NCI-H748 treated with DMSO at 0.1 percent for 48 hours (cell line): ENCODE measurements around the gene GOLGA2.
A peak's percentile ranks its signal among the peaks of the same experiment; 100 is the strongest.

ENCODE experiments used
- DNase-seq: peaks from one replicate; lab custom pipeline; 2025; lab: John Stamatoyannopoulos, UW

GOLGA2 gene, protein sequence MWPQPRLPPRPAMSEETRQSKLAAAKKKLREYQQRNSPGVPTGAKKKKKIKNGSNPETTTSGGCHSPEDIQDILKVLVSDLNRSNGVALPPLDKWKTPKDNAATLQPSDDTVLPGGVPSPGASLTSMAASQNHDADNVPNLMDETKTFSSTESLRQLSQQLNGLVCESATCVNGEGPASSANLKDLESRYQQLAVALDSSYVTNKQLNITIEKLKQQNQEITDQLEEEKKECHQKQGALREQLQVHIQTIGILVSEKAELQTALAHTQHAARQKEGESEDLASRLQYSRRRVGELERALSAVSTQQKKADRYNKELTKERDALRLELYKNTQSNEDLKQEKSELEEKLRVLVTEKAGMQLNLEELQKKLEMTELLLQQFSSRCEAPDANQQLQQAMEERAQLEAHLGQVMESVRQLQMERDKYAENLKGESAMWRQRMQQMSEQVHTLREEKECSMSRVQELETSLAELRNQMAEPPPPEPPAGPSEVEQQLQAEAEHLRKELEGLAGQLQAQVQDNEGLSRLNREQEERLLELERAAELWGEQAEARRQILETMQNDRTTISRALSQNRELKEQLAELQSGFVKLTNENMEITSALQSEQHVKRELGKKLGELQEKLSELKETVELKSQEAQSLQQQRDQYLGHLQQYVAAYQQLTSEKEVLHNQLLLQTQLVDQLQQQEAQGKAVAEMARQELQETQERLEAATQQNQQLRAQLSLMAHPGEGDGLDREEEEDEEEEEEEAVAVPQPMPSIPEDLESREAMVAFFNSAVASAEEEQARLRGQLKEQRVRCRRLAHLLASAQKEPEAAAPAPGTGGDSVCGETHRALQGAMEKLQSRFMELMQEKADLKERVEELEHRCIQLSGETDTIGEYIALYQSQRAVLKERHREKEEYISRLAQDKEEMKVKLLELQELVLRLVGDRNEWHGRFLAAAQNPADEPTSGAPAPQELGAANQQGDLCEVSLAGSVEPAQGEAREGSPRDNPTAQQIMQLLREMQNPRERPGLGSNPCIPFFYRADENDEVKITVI

DNA sequence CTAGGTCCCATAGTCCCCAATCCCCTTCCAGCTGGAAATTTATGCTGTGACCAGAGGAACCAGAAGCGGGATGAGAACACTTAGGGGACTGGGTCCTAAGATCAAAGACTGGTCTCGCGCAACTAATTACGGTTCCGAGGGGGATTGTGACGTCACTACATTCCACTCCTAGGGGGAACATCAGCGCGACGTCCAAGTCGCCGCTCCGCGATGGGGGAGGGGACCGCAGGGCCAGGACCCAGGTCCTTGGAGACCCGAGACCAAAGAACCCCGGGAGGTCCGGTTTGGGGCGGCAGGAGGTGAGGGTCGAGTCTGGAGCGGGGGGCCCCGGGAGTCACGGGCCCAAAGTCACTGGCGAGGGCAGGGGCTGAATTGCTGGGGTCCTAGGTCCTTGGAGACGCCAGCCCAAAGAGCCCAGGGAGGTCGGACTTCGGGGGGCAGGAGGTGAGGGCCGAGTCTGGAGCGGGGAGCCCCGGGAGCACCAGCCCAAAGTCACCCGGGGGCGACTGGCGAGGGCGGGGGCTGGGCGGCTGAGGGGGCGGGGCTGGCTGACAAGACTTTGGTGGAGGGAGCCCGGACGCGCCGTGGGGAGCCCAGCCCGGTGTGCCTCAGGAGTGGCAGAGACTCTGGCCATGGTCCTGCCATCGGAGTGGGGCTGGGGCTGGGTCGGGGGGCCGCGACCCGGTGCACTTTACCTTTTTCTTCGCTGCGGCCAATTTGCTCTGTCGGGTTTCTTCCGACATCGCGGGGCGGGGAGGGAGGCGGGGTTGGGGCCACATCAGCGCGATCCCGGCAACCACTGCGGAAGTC is at the start of gene GOLGA2:
GOLGA2 (minus strand) TSS at position 810 of the 810 bp plus-strand sequence; CDS start at position 779, 31 bp downstream.
- no peak for DNase-seq

GRCh38 chr9:128324401-128324800 is 48.6 kb upstream of the GOLGA2 start:
- DNase-seq = no peak

DNA sequence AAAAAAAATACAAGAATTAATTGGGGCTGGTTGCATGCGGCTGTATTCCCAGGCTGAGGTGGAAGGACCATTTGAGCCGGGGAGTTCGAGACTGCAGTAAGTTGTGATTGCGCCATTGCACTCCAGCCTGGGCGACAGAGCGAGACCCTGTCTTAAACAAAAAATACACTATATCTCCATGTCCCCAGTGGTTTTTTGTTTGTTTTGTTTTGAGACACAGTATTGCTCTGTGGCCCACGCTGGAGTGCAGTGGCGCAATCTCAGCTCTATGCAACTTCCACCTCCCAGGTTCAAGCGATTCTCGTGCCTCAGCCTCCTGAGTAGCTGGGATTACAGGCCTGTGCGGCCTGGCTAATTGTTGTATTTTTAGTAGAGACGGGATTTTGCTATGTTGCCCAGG is 48.0 kb upstream of the GOLGA2 start:
- DNase-seq = no peak

GRCh38 chr9:128323212-128323730 is 47.5 kb upstream of the GOLGA2 start:
- DNase-seq = peak; percentile 41

DNA sequence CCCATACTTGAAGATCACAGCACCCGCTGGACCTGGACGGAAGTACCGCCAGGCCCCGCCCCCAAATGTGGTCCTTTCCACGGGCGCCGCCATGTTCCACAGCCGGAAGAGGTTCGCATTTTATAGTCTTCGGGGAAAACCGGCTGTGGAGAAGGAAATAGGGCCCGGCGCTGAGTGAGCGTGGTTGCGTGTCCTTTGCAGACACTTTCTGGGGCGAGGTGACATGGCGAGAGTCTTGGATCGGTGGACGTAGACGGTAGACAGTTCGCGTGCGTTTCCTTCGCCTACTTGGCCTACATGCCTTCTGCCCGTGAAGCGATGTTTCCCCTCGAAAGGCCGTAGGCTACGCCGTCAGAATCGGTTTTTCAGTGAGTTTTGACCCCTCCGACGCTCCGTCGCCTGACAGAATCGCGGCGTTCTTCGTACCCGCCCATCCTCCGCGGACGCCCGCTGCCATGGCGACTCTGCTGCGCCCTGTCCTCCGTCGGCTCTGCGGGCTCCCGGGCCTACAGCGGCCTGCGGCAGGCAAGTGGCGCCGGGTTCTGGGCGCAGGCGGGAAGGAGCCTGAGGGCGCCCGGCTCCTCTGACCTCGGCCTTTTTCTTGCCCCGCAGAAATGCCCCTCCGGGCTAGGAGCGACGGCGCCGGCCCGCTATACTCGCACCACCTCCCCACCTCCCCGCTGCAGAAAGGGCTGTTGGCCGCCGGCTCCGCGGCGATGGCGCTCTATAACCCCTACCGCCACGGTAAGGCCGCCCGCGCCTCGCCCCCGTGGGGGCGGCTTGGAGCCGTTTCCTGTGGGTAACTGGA is 46.8 kb upstream of the GOLGA2 start, which contains the start of the genes COQ4 and TRUB2:
COQ4 (plus strand) TSS at position 436 of the 808 bp plus-strand sequence; CDS start at position 456, 20 bp downstream.
TRUB2 (minus strand) TSS at position 44 of the 808 bp plus-strand sequence; CDS start at position 5, 39 bp downstream.
- DNase-seq = peak; percentile 95

GRCh38 chr9:128321879-128322403 is 46.1 kb upstream of the GOLGA2 start:
- DNase-seq = no peak

DNA sequence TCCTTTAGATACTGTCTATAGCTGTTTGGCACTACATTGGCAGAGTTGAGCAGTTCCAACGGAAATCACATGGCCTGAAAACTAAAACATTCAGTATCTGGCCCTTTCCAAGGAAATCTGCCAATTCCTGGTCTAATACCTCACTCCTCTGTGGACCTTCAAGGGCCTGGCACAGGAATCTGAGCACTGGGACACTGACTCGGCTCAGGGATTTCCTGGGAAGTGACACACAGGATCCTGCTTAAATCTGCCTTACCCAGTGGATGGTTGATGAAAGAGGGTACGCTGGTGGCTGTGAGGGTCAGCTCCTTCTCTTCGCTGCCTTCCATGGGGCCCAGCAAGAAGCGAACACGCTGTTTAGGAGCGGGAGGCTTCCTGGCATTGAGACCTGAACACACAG is 45.5 kb upstream of the GOLGA2 start:
- DNase-seq = no peak

GRCh38 chr9:128317629-128318028 is 41.8 kb upstream of the GOLGA2 start:
- DNase-seq = no peak

GRCh38 chr9:128316421-128316820 is 40.6 kb upstream of the GOLGA2 start:
- DNase-seq = no peak

GRCh38 chr9:128314697-128315096 is 38.9 kb upstream of the GOLGA2 start:
- DNase-seq = no peak

- no peak for DNase-seq
Measured at GRCh38 chr9:128310461-128310860, 34.7 kb upstream of the GOLGA2 start.

- no peak for DNase-seq
Measured at GRCh38 chr9:128309551-128309950, 33.7 kb upstream of the GOLGA2 start.

GRCh38 chr9:128304971-128305288 is 29.1 kb upstream of the GOLGA2 start:
- no peak for DNase-seq

DNA sequence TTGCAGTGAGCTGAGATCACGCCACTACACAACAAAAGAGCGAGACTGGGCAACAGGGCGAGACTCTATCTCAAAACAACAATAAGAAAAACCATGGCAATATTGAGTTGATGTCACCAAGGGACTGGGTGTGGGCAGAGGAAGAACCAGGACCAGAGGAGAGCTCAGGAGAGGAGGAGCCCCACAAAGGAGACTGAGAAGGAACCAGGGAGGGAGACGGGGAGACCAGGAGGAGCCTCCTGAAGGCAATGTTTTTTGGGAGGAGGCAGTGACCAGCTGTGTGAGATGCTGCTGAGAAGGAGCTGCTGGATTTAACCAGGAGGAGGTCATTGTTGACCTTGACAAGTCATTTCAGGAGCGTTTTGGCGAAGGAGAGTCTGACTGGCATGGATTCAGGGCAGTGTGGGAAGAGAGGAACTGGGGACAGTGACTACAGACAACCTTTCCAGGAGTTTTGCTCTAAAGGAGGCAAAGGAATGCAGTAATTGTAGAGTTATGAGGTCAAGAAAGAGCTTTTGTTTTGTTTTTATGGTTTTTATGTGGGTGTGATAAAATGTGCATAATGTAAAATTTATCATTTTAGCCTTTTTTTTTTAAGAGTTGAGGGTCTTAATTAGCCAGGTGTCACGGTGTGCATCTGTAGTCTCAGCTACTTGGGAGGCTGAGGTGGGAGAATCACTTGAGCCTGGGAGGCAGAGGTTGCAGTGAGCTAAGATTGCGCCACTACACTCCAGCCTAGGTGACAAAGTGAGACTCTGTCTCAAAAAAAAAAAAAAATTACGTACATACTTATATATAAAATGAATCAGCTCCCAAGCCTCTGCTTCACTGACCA is 28.5 kb upstream of the GOLGA2 start:
- no peak for DNase-seq

DNA sequence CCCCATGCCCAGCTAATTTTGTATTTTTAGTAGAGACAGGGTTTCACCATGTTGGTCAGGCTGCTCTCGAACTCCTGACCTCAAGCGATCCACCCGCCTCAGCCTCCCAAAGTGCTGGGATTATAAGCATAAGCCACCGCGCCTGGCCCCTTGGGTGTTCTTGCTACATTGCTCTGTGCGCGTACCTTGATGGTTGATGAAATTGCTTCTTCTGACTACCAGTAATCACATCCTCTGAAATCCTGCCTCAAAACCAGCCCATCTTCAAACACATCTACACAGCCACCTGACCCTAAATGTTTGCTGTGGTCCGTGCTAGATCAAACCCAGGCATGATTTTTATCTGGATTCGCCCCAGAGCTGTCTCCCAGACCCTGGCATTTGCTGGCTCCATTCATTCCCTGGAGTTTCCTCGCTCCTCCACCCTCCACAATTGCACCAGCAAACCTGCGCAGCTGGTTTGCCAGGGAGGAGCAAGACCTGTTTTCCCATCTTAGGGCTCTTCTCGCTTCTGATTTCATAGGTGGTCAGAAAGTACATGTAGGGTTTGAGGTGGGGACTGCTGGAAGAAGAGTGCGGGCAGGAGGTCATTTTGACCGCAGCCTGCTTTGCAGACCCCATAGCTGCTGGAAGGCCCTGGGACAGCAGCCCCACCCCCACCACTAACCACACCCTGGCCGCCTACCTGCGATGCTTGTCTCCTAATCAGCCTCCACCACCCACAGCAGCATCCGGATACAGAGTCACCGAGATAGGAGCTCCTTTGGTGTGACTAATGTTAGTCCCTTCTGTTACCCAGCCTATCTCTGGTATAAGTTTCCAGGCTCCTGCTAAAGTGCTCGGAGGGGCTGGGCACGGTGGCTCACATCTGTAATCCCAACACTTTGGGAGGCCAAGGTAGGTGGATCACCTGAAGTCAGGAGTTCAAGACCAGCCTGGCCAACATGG is 23.0 kb upstream of the GOLGA2 start:
- DNase-seq = no peak

GRCh38 chr9:128297221-128297773 is 21.5 kb upstream of the GOLGA2 start:
- no peak for DNase-seq

- no peak for DNase-seq
Measured at GRCh38 chr9:128296340-128297220, 20.8 kb upstream of the GOLGA2 start.
